GM12874 (cell line): ENCODE measurements around the gene N4BP3.

Experiments
- TF ChIP-seq, protein P1 (sequence below): IDR thresholded peaks from 2 replicates; pipeline ENCODE4 v1.5.1; 2011; ENCODE audit warnings: low read depth, mild to moderate bottlenecking, control low read depth, low read length, moderate library complexity; ENCODE audit not compliant: insufficient read depth

Gene N4BP3

GRCh38 chr5:178119915-178120606, 6.7 kb downstream of the N4BP3 start:
- TF ChIP-seq, protein P1, sequence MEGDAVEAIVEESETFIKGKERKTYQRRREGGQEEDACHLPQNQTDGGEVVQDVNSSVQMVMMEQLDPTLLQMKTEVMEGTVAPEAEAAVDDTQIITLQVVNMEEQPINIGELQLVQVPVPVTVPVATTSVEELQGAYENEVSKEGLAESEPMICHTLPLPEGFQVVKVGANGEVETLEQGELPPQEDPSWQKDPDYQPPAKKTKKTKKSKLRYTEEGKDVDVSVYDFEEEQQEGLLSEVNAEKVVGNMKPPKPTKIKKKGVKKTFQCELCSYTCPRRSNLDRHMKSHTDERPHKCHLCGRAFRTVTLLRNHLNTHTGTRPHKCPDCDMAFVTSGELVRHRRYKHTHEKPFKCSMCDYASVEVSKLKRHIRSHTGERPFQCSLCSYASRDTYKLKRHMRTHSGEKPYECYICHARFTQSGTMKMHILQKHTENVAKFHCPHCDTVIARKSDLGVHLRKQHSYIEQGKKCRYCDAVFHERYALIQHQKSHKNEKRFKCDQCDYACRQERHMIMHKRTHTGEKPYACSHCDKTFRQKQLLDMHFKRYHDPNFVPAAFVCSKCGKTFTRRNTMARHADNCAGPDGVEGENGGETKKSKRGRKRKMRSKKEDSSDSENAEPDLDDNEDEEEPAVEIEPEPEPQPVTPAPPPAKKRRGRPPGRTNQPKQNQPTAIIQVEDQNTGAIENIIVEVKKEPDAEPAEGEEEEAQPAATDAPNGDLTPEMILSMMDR: no peak

DNA sequence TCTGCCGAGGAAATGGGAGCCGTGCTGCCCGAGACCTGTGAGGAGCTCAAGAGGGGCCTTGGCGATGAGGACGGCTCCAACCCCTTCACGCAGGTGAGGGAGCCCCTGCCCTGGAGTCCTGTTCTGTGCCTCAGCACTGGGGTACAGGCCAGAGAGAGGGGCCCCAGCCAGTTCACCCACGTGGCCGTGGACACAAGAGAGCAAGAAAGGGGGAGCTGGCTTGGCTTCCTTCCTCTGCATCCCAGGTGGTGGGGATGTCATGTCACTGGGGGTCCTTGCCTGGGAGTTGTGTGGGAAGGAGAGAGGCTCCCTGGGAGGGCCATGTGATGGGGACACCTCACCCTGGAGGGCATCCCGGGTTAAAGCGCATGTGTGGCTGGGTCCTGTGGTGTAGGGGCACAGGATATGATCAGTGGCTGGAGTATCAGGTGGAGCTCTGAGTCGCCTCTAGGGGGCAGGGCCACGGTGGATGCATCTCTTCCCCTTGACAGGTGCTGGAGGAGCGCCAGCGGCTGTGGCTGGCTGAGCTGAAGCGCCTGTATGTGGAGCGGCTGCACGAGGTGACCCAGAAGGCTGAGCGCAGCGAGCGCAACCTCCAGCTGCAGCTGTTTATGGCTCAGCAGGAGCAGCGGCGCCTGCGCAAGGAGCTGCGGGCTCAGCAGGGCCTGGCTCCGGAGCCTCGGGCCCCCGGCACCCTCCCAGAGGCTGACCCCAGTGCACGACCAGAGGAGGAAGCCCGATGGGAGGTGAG, 7.5 kb downstream of the N4BP3 start:
- TF ChIP-seq, protein P1: peak; percentile 93

- TF ChIP-seq, protein P1: no peak
These were observed 8.3 kb downstream of the N4BP3 start for GRCh38 chr5:178121391-178122276.

DNA sequence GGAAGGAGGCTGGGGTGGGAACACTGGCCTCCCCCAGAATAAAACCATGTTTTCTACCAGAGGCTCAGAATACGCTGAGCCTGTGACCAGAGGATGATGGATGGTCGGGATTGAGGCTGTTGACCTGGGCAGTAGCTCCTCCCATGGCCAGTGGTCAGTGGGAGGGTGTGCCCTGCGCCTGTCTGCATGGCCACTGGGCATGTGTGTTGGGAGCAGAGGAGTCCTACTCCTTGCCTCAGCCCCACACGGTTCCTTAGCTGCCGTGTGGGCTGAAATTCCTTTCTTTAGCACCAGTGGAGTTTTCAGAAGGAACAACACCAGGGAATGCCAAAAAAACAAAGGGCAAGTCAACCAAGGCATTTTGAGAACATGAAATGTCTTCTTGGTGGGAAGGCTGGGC, 9.0 kb downstream of the N4BP3 start:
- TF ChIP-seq, protein P1: no peak

GRCh38 chr5:178123094-178123965, 10.0 kb downstream of the N4BP3 start:
- TF ChIP-seq, protein P1: no peak

DNA sequence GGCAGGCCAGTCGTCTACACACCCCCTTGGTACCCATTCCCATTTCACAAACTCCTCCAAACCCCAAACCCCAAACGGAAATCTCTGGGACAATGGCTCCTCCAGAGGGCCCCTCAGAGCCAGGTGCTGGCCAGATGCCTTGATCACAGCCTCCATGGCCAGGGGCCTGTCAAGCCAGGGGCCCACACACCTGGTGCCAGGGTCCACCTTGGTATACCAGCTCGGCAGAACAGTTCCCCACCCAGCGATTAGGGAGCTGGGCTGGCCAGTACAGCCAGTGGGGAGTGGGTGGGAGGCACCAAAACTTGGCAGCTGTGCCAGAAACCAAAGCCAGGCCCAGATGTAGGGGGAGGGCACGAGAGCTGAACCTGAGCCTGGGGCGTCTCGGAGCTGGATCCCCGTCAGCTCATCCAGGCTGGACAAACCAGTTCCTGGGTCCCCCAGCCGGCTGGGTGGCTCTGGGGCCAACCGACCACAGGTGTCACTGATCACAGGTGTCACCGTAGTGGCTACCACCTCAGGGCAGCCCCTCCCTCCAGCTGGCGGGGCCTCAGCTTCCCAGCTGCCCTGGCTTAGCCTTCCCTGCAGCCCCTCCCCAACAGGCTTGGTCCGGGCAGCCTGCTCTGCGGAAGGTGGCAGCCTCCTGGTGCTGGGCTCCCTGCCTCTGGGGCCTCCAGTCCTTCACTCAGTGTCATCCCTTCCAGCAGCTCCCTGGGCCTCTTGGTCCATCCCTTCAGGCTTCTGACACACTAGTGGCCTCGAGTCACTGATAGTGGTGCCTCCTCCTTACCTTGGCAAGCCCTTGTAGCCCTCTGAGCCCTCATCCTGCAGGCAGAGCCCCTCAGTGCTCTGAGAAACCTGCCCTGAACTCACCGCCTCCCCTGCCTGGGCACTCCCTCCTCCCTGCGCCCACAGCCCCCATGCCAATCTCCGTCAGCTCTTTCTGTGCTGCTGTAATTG, 10.9 kb downstream of the N4BP3 start:
- TF ChIP-seq, protein P1: no peak
